K562 (cell line): Measurements from ENCODE around the gene FCGR3A. TPM values are rescaled to one million over a fixed set of nuclear protein-coding genes. Genes with fewer than 3 reads are reported as not detected.
"Not testable (repeated sequence)": the region's sequence is repeated elsewhere in the genome, so short reads cannot be mapped to it uniquely, and the experiment has no call there.

Experiments used
- ATF3 ChIP-seq, 2 experiments: fragments of 450-650 bp in 1 of 2; sonication (generic) in 1 of 2; formaldehyde crosslinking in 1 of 2; IDR thresholded peaks in 1 of 2; conservative IDR thresholded peaks in 1 of 2; 2 replicates each; pipeline versions ENCODE4 v1.6.1 to v1.8.1; 2016 to 2023; ENCODE audit warnings: mild to moderate bottlenecking in 2 of 2, moderate library complexity in 2 of 2, inconsistent platforms in 1 of 2, missing genetic modification reagents in 1 of 2
- CBX3 ChIP-seq, 2 experiments: IDR thresholded peaks; 1 replicate in 1 of 2; 2 replicates in 1 of 2; pipeline ENCODE4 v1.6.1; 2012; ENCODE audit warnings: inconsistent platforms in 2 of 2, low read length in 2 of 2, borderline replicate concordance in 1 of 2, control low read depth in 1 of 2
- CREB1 ChIP-seq, 2 experiments: sonication (generic) in 1 of 2; formaldehyde crosslinking in 1 of 2; IDR thresholded peaks; 2 replicates each; pipeline versions ENCODE4 v1.6.1 to v1.8.0; 2012 to 2022; ENCODE audit warnings: inconsistent platforms in 1 of 2, mild to moderate bottlenecking in 1 of 2, missing genetic modification reagents in 1 of 2, moderate library complexity in 1 of 2
- CREB3L1 ChIP-seq: fragments of 450-650 bp; IDR thresholded peaks from 2 replicates; pipeline ENCODE4 v1.6.1; 2014; ENCODE audit warnings: low read depth, mild to moderate bottlenecking, moderate library complexity, borderline replicate concordance
- KLF13 ChIP-seq: fragments of 450-650 bp; IDR thresholded peaks from 2 replicates; pipeline ENCODE4 v1.6.1; 2016; ENCODE audit warnings: missing genetic modification characterization, low read depth, mild to moderate bottlenecking, missing compliant biosample characterization, moderate library complexity, borderline replicate concordance
- MAFK ChIP-seq: IDR thresholded peaks from 2 replicates; pipeline ENCODE4 v1.6.1; 2011; ENCODE audit warnings: low read length, improper control_type of control experiment
- PBX2 ChIP-seq, 2 experiments: IDR thresholded peaks in 1 of 2; conservative IDR thresholded peaks in 1 of 2; 2 replicates each; pipeline ENCODE4 v1.6.1; 2016; ENCODE audit warnings: low read depth in 2 of 2, mild to moderate bottlenecking in 1 of 2, missing compliant biosample characterization in 1 of 2, missing genetic modification characterization in 1 of 2, moderate library complexity in 1 of 2
- PHF8 ChIP-seq: fragments of 200-600 bp; sonication (generic); IDR thresholded peaks from 2 replicates; pipeline ENCODE4 v1.6.1; 2012; ENCODE audit warnings: mixed run types, mild to moderate bottlenecking, inconsistent platforms, low read length, moderate library complexity, borderline replicate concordance
- RBM22 ChIP-seq: fragments of 200-400 bp; formaldehyde crosslinking; IDR thresholded peaks from 2 replicates; pipeline ENCODE4 v1.6.1; 2018; ENCODE audit warnings: low read length, low read depth; ENCODE audit not compliant: poor library complexity, severe bottlenecking
- TARDBP ChIP-seq: fragments of 450-650 bp; IDR thresholded peaks from 2 replicates; pipeline ENCODE4 v1.6.1; 2016
- XRCC5 ChIP-seq: fragments of 200-400 bp; formaldehyde crosslinking; IDR thresholded peaks from 2 replicates; pipeline ENCODE4 v1.6.1; 2017; ENCODE audit warnings: low read depth, mild to moderate bottlenecking, low read length
- ZBTB17 ChIP-seq: fragments of 450-650 bp; formaldehyde crosslinking; IDR thresholded peaks from 2 replicates; pipeline ENCODE4 v1.4.0; 2020; ENCODE audit warnings: mild to moderate bottlenecking
- ZFP36 ChIP-seq: fragments of 150-350 bp; IDR thresholded peaks from 2 replicates; pipeline ENCODE4 v1.6.1; 2018; ENCODE audit warnings: low read length, low read depth; ENCODE audit not compliant: partially characterized antibody
- ZNF12 ChIP-seq: sonication (generic); formaldehyde crosslinking; IDR thresholded peaks from 2 replicates; pipeline ENCODE4 v1.4.0; 2020; ENCODE audit warnings: mild to moderate bottlenecking, missing genetic modification reagents
- ZNF766 ChIP-seq: fragments of 200-800 bp; sonication (Bioruptor generic); conservative IDR thresholded peaks from 2 replicates; pipeline ENCODE4 v1.6.1; 2016; ENCODE audit warnings: missing genetic modification characterization, missing compliant biosample characterization
- polyA plus RNA-seq, 8 experiments: library from polyadenylated mRNA; depleted of rRNA in 4 of 8; stranded (reverse) in 5 of 8; unstranded in 3 of 8; fragments of >200 nt; fragmentation: Nextera tagmentation in 2 of 8; fragmentation: Illumina TruSeq in 1 of 8; extraction: Ambion mirVana in 2 of 8; extraction: Trizol in 1 of 8; gene quantifications; 2 replicates each; pipeline versions ENCODE4 v1.2.1 to v1.2.3, GENCODE V29; 2011 to 2014; ENCODE audit warnings: inconsistent platforms in 1 of 8, missing spikeins in 1 of 8
- total RNA-seq, 7 experiments: library from RNA; depleted of rRNA in 6 of 7; stranded (reverse); fragments of >200 nt in 6 of 7; fragmentation: Illumina TruSeq in 2 of 7; extraction: Trizol in 2 of 7; gene quantifications; 2 replicates each; pipeline versions ENCODE4 v1.2.1 to v1.2.3, GENCODE V29; 2011 to 2021; ENCODE audit warnings: low replicate concordance in 1 of 7

The FCGR3A gene
- total and polyA plus RNA-seq, 9 of the 15 experiments (the other 6 are each of a cell fraction or from before 2014, with no cell fraction given), result 0.04 to 0.29 (median 0.14) TPM; not detected in 3

- TF ChIP-seq ZNF12 (CRISPR knock-in tag), result 0 out of 2 replicates have a peak, but pooled peaks have one; percentile 36
- TF ChIP-seq ZFP36, result peak; percentile 34
- TF ChIP-seq ZNF766 (CRISPR knock-in tag), result peak; percentile 89
- TF ChIP-seq KLF13, result 0 out of 2 replicates have a peak, but pooled peaks have one; percentile 9
- peak; percentile 46; the same call in 1 of the 2 replicates for TF ChIP-seq CREB1 (IDR thresholded peaks at IDR 0.05)
- TF ChIP-seq CREB1 (CRISPR knock-in tag; IDR thresholded peaks at IDR 0.05), result peak; percentile 63; the same call in 1 of the 2 replicates
- peak; percentile 62 for TF ChIP-seq CREB3L1
- peak; percentile 84; the same call in 1 of the 2 replicates for TF ChIP-seq TARDBP
- TF ChIP-seq ZBTB17 (CRISPR knock-in tag), result 0 out of 2 replicates have a peak, but pooled peaks have one; percentile 55
- TF ChIP-seq ATF3 (IDR thresholded peaks at IDR 0.05), result peak; percentile 56
- not testable (repeated sequence) for TF ChIP-seq ATF3 (CRISPR knock-in tag; conservative IDR thresholded peaks at IDR 0.05); PBX2 (CRISPR knock-in tag; IDR thresholded peaks at IDR 0.05; ENCODE audit: low read depth)
- TF ChIP-seq RBM22, result peak; percentile 71
- 0 out of 2 replicates have a peak, but pooled peaks have one; percentile 6 for TF ChIP-seq PBX2 (tag; conservative IDR thresholded peaks at IDR 0.05; ENCODE audit: low read depth)
- TF ChIP-seq XRCC5, result 0 out of 2 replicates have a peak, but pooled peaks have one; percentile 53
- peak; percentile 95 for TF ChIP-seq MAFK
- TF ChIP-seq CBX3 (IDR thresholded peaks at IDR 0.05; ENCODE audit: borderline replicate concordance in 1 of 2, low read length in 2 of 2), result peak in 1 of 2 experiments; percentile 71; a peak in 2 of 3 replicates
- peak; percentile 29; the same call in 1 of the 2 replicates for TF ChIP-seq PHF8
- TF ChIP-seq, all 486 proteins: peak for 173; not testable (repeated sequence) for 313
Observed at GRCh38 chr1:161539731-161540569, 9.7 kb downstream of the FCGR3A start (continued).
